GM21717 (cell line): Measurements from ENCODE around the gene DENND6A.
"Not testable (repeated sequence)": the region's sequence is repeated elsewhere in the genome, so short reads cannot be mapped to it uniquely, and the experiment has no call there.

Experiments
- ATAC-seq: cut with Tn5 transposase; IDR thresholded peaks from one replicate; pipeline ENCODE4 v1.9.1; 2021; ENCODE audit warnings: mild to moderate bottlenecking, moderate library complexity; ENCODE audit not compliant: unreplicated experiment

Gene DENND6A, protein sequence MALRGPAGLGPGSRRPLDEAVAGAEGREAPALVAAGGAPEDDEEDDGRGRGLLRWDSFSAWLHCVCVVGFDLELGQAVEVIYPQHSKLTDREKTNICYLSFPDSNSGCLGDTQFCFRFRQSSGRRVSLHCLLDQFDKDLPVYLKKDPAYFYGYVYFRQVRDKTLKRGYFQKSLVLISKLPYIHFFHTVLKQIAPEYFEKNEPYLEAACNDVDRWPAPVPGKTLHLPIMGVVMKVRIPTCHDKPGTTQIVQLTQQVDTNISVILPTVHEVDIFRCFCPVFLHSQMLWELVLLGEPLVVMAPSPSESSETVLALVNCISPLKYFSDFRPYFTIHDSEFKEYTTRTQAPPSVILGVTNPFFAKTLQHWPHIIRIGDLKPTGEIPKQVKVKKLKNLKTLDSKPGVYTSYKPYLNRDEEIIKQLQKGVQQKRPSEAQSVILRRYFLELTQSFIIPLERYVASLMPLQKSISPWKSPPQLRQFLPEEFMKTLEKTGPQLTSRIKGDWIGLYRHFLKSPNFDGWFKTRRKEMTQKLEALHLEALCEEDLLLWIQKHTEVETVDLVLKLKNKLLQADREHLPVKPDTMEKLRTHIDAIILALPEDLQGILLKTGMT

DNA sequence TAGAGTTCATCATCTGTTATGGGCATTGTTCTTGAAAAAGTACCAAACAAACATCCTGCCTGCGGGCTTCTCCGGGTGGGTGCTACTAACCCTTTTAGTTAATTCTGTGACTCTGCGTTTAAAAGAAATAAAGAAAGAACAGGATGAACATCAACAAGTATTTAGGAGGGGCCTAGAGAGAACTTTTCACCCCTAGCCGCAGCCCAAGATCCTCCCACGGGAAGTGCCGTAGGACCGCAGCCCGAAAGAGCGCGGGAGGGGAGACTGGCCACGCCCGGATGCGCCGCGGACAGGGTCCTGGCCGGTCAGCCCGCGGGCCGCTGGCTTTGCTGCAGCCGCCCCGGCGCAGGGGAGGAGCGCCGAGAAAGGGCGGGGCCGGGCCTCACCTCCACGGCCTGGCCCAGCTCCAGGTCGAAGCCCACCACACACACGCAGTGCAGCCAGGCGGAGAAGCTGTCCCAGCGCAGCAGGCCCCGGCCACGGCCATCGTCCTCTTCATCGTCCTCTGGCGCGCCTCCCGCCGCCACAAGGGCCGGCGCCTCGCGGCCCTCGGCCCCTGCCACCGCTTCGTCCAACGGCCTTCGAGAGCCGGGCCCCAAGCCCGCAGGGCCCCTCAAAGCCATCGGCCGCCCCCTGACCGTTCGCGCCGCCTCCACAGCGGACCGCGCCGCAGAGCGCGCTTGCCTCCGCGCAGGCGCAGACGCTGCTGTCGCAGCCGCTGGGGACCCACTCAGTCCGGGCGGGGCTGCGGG is at the start of gene DENND6A:
TSS of gene DENND6A (minus strand) at position 682 of the 752 bp plus-strand sequence. CDS start at position 623, 59 bp downstream.
- ATAC-seq, result peak; percentile 69

DNA sequence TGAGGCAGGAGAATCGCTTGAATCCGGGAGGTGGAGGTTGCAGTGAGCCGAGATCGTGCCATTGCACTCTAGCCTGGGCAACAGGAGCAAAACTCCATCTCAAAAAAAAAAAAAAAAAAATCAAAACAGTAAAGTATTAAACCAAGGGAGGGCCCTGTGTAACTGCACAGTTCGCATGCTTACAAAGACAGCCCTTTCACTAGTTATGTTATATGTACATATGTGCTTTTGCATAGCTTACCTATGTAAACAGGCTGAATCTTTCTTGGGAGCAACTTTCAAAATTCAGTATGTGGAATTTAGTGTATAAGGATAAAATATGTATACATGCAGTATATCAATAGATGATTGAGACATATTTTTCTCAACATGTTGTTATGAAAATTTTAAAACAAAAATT is 47.1 kb upstream of the DENND6A start:
- ATAC-seq, result no peak

DNA sequence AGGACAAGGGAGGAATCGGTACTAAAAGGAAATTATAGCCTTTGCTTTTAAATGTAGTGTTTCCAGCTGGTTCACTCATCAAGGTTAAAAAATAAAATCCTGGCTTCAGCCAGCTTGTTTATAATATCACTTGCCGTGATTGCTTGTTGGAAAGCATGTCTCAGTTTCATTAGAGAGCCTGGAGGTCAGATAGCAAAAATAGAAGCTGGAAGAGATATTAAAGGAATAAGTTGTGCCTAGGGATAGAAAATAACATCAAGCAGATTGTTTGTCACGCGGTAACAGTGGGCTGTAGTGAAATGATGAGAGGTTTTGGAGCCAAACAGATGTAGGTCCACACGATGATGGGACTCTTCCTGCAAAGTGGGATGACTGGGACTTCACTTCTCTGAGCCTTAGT is 45.5 kb upstream of the DENND6A start:
- ATAC-seq, result no peak

DNA sequence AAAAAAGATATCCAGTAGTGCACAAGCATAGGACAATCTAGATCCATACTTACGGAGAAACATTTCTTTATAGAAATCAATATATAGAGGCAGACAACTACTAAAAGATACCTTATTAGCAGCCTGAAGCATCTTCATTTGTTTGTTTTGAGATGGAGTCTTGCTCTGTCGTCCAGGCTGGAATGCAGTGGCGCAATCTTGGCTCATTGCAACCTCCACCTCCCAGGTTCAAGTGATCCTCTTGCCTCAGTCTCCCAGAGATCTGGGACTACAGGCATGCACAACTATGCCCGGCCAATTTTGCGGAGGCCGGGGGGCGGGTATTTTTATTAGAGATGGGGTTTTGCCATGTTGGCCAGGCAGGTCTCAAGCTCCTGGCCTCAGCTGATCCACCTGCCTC is 45.0 kb upstream of the DENND6A start:
- ATAC-seq, result no peak

DNA sequence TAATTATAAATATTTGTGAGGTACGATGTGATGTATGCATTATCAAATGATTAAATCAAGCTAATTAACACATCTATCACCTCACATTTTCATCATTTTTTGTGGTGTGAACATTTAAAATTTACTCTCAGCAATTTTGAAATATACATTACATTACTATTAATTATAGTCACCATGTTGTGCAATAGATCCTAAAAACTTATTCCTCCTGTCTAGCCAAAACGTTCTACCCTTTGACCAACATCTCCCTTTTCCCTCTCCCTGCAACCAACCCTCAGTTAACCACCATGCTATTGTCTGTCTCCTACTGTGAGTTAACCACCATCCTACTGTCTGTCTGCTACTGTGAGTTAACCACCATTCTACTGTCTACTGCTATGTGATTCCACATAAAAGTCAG is 42.5 kb upstream of the DENND6A start:
- ATAC-seq, result no peak

DNA sequence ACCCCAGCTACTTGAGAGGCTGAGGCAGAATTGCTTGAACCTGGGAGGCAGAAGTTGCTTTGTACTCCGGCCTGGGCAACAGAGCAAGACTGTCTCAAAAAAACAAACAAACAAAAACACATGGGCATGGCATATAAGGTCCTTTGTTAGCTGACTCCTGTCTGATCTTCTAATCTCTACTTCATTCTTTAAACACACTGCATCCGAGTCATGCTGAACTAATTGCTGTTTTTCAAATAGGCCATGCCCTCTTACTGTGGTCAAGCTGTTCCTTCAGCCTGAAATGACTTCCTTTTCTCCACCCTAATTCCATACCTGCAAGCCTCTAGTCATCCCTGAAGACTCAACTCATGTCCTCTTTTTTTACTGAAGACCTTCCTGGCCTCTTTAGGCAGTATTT is 40.9 kb upstream of the DENND6A start:
- ATAC-seq, result no peak

DNA sequence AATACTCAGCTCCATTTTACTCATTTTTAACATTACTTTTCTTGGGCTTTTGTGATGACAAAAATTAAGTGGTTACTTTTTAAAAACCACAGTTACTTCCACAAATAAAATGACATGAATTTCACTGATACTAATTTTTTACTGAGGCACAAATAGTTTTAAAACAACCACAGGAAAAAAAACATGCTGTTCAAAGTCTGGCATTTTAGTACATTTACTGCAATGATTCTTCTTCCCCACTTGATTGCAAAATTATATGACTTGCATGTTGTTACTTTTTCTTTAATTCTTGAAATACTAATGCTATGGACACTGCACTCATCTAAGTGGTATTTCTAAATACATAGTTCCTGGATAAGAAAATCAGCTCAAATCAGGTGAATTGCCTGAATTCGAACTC is 38.4 kb upstream of the DENND6A start:
- ATAC-seq, result no peak

DNA sequence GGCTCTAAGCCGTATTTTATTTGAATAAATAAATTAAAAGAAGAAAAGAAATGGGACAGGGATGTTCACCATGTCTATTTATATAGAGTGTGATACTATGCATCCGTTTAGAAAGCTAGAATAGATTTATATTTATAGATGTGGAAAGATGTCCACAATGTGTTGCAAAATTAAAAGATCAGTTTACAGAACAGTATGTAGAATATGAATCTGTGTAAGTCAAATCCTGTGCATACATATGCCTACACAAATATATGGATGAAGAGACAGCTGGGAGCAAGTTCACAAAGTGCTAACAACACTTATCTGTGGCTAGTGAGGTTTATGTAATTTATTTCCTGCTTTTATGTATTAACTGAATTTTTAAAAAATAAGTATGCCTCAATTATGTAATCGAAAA is 37.8 kb upstream of the DENND6A start:
- ATAC-seq, result no peak

DNA sequence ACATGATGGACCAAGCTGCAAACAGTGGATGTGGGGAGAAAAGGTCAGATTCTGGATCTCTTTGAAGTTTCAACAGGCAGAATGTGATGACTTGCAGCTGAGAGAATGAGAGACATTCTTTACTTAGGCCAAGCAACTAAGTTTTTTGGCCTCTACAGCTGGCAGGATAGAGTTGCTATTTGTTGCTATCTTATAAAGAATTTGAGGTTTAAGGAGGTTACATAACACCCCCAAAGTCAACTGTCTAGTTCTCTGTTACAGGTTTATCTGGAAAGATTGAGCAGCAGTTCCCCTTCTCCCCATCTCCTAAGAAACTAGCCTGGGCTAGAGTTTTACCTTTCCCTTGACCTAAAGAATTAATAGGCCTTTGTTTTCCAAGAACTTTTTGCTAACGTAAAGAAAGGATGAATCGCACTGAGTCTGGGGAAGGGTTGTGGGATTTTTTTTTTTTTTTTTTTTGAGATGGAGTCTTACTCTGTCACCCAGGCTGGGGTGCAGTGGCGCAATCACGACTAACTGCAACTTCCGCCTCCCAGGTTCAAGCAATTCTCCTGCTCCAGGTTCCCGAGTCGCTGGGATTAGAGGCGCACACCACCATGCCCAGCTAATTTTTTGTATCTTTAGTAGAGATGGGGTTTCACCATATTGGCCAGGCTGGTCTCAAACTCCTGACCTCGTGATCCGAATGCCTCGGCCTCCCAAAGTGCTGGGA is 36.6 kb upstream of the DENND6A start:
- ATAC-seq, result no peak

DNA sequence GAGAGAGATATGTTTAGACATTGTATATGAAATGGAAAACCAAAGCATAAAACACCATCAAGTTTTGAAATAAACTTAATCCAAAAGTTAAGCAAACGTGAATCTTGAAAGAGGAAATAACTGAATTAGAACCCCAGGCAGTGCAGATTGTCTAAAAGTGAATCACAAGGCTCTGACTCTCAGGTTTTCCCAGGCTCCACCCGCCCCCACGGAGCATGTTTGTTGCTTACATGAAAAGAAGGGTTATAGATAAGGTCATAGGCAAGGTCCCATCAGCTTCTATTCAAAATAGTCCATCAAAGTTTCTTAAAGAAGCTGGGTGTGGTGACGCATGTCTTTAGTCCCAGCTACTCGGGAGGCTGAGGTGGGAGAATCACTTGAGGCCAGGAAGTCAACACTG is 34.2 kb upstream of the DENND6A start:
- ATAC-seq, result no peak

DNA sequence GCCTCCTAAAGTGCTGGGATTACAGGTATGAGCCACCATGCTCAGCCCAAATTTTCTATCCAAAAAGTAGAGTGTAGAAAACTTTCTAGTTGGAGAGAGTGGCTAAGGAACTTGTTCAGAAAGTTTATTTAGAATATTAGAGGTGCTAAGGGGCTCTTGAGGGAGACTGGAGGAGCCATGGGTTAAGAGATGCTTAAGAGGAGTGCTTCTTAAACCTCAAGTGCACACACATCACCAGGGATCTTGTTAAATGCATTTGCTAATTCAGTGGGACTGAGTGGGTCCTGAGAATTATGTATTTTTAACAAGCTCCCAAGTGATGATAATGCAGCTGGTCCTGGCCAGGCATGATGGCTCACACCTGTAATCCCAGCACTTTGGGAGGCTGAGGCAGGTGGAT is 33.5 kb upstream of the DENND6A start:
- no peak for ATAC-seq

DNA sequence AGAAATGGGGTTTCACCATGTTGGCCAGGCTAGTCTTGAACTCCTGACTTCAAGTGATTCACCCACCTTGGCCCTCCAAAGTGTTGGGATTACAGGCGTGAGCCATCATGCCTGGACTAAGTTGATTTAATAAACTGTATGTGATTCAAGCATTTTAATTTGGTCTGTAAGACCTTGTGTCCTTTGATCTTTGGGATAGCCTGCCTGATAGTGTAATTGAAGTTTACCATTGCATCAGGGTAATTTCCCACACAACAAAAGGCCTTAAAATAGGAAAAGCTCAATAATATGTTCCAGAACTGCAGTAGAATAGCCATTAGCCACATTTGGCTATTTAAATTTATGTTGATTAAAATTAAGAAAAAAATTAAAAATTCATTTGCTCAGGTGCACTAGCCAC is 25.2 kb upstream of the DENND6A start:
- no peak for ATAC-seq

DNA sequence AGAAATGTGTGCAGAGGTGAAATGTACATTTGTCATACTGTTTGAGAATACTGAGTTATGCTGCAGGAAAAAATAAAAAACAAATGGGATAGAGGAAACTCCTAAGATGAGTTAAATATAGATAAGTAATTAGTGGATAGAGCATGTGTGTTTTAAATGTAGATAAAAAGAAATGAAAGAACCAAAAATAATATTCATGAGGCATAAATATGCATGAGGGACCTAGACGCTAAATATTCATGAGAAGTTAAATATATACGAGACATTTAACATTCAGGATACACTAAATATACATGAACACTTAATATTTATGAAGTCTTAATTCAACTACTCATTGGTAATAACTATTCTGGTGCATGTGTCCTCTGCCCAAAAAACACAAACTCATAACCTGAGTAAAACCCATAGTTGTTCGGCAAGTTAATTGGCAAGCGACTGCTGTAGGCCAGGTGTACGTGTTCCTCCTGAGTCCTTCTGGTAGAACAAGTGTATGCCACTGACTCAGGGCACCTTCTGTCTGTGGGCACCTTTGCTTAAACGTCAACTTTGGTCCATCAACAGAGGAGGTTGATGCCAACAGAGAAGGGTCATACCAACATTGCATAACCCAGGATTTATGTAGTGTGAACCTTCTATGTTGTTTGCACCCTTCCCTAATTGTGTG is 24.5 kb upstream of the DENND6A start:
- ATAC-seq, result no peak

DNA sequence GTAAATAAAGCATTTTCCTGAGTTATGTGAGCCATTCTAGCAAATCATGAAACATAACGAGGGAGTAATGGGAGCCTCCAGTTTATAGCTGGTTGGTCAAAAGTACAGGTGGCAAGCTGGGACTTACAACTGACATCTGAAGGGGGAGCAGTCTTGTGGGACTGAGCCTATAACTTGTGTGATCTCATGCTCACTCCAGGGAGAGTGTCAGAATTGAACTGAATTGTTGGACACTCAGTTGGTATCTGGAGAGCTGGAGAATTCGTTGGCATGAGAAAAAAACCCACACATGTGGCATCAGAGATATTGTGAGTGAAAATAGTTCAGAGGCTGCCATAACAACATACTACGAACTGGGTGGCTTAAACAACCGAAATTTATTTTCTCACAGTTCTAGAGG is 22.8 kb upstream of the DENND6A start:
- ATAC-seq, result no peak

DNA sequence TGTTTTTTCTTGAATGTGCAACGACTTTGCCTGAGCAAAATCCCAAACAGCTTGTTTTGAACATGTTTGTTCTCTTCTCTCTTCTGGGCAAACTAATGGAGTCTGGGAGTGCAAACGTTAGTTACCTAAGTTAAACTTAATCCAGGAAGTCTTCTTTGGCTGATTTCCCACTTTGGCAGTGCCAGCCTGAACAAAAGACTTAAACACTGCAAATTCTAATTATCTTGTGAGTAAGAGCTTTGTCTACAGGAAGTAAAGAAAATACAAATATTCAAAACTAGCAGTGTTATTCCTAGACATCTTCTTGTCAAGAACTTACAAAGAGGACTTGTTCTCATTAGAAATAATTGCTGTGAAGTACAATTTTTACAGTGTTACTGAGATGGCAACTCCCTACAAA is 16.7 kb upstream of the DENND6A start:
- no peak for ATAC-seq

DNA sequence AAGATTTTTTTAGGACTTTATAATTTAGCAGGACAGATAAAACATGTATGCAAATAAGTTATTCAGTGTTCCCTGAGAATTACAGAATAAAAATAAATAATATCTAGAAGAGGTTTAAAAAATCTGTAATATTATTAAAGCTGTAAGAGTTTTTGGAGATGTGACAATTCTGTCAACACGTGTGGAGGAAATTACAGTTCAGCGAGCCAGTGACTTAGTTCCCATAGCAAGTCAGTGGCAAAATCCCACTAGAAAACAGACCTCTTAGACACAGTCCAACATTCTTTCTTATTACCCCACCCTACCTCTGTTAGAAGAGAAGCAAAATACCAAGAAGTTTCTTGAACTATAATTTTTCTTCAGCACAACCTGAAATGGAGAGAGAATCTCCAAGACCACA is 16.2 kb upstream of the DENND6A start:
- ATAC-seq, result no peak

DNA sequence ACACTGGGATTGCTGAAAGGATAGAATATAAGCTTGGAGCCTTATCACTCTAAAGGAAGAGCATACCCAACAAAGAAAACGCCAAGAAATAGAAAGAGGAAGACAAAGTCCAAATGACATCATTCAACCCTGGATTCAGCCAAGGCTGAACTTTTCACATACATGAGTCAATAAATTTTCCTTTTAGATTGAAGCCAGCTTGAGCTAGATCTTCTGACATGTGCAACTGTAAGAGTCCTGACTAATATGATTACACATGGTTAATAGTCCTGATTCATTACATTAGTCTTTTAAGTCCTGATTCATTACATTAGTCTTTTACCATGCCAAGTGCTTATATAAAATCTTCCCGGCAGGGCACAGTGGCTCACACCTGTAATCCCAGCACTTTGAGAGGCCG is 13.6 kb upstream of the DENND6A start:
- ATAC-seq, result no peak

DNA sequence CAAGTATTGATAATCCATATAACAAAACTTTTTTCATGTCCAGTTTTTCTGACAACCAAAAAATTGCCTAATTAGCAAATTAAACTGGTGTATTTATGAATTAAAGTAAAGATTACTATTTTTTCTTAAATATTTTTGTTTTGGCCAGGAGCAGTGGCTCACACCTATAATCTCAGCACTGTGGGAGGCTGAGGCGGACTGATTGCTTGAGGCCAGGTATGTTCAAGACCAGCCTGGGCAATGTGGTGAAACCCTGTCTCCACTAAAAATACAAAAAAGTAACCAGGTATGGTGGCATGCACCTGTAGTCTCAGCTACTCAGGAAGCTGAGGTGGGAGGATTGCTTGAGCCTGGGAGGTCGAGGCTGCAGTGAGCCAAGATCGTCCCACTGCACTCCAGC is 12.5 kb upstream of the DENND6A start:
- not testable (repeated sequence) for ATAC-seq

DNA sequence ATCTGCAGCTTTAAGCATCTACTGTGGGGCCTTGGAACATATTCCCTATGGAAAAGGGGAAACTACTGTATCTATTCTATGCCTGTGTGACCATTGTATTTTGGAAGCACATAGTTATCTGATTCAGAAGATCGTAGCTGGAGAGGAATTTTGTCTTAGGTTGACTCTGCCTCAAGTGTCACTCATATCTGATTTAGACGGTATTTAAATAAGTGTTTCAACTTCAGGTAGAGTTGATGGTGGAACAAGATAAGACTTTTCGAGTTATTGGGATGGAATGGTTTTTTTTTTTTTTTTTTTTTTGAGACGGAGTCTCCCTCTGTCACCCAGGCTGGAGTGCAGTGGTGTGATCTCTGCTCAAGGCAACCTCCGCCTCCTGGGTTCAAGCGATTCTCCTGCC is 8.9 kb upstream of the DENND6A start:
- ATAC-seq, result no peak

DNA sequence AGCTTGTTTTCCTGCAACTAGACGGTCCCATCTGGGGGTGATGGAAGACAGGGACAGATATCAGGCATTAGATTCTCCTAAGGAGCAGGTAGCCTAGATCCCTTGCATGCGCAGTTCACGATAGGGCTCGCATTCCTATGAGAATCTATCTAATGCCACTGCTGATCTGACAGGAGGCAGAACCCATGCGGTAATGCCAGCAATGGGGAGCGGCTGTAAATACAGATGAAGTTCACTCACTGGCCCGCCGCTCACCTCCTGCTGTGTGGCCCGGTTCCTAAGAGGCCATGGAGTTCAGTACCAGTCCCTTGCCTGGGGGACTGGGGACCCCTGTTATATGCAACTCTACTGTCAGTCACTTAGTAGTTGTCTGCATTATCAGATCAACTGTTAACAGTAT is 7.9 kb upstream of the DENND6A start:
- ATAC-seq, result no peak

DNA sequence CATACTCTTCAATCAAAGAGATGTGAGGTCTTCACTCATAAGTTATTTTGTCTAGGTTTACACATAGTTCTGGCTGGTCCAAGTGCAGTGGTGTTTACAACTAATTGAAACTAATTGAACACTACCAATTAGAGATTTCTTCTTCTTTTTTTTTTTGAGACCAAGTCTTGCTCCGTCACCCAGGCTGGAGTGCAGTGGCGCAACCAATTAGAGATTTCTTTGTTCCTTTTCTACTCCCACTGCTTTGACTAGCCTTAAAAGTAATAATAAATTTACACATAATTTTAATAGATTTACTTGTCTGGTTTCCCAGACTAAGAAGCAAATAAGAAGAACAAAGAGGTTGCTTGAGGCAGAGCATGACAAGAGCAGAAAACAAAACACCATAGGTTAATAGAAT is 6.7 kb upstream of the DENND6A start:
- ATAC-seq, result no peak
